B cell (primary cell): Measurements from ENCODE around the gene ABCA1. TPM values are rescaled to one million over a fixed set of nuclear protein-coding genes. Genes with fewer than 3 reads are reported as not detected.

Experiments
- ATAC-seq: fragments of 200-7000 bp; cut with Tn5 transposase; one replicate; pipeline ENCODE4 v1.10.0; 2021; ENCODE audit warnings: low read depth, mild to moderate bottlenecking, moderate number of reproducible peaks, moderate library complexity
- CTCF ChIA-PET: fragments of 350-600 bp; sonication (Branson Sonifier 250); formaldehyde crosslinking; loops from one replicate; lab custom pipeline; 2021; ENCODE audit warnings: antibody characterized with exemption, inconsistent platforms; lab: Charles Lee
- POLR2A ChIA-PET: fragments of 350-600 bp; sonication (Branson Sonifier 250); formaldehyde crosslinking; loops from one replicate; lab custom pipeline; 2021; ENCODE audit warnings: antibody characterized with exemption; lab: Charles Lee
- DNase-seq: peaks from one replicate; pipeline ENCODE4 v3.0.0; 2013
- H2AFZ ChIP-seq: 2 replicates; pipeline ENCODE4 v1.6.1; 2012; ENCODE audit warnings: mild to moderate bottlenecking, low read depth, low read length; ENCODE audit not compliant: insufficient read depth, poor library complexity, severe bottlenecking
- H3K27ac ChIP-seq, 2 donors: 1 replicate in 1 of 2; 2 replicates in 1 of 2; pipeline ENCODE4 v1.5.1; 2012 to 2013; ENCODE audit warnings: low read length in 2 of 2, mild to moderate bottlenecking in 2 of 2, moderate library complexity in 1 of 2
- H3K27me3 ChIP-seq, 4 experiments: fragments of 200-600 bp in 1 of 4; sonication (generic) in 1 of 4; replicated peaks in 1 of 4; 1 replicate in 2 of 4; 2 replicates in 2 of 4; pipeline versions ENCODE4 v1.6.1 to v1.7.0; 2013 to 2016; ENCODE audit warnings: low read length in 3 of 4, mild to moderate bottlenecking in 2 of 4, mixed read lengths in 1 of 4, moderate library complexity in 1 of 4; ENCODE audit not compliant: insufficient read depth in 4 of 4, control insufficient read depth in 3 of 4; ENCODE audit errors: control extremely low read depth in 1 of 4
- H3K36me3 ChIP-seq, 2 experiments: replicated peaks in 1 of 2; 1 replicate in 1 of 2; 2 replicates in 1 of 2; pipeline versions ENCODE4 v1.6.1 to v1.7.1; 2013; ENCODE audit warnings: low read length in 1 of 2; ENCODE audit not compliant: insufficient read depth in 2 of 2, control insufficient read depth in 1 of 2; ENCODE audit errors: control extremely low read depth in 1 of 2, extremely low read depth in 1 of 2
- H3K4me1 ChIP-seq, 2 donors: fragments of 200-600 bp in 1 of 2; sonication (generic) in 1 of 2; 1 replicate in 1 of 2; 2 replicates in 1 of 2; pipeline versions ENCODE4 v1.5.1 to v1.6.1; 2013 to 2017; ENCODE audit warnings: low read length in 2 of 2; ENCODE audit not compliant: control insufficient read depth in 2 of 2, insufficient read depth in 2 of 2
- H3K4me2 ChIP-seq: replicated peaks from 2 replicates; pipeline ENCODE3; 2012; ENCODE audit warnings: mild to moderate bottlenecking, low read depth, low read length; ENCODE audit not compliant: poor library complexity, severe bottlenecking
- H3K4me3 ChIP-seq, 5 experiments: fragments of 200-600 bp in 1 of 5; sonication (generic) in 1 of 5; 1 replicate in 3 of 5; 2 replicates in 2 of 5; pipeline versions ENCODE4 v1.5.1 to v1.7.0; 2011 to 2016; ENCODE audit warnings: low read length in 4 of 5, mild to moderate bottlenecking in 4 of 5, low read depth in 2 of 5, control low read depth in 1 of 5, moderate library complexity in 1 of 5; ENCODE audit not compliant: insufficient read depth in 1 of 5; ENCODE audit errors: control extremely low read depth in 1 of 5, extremely low read depth in 1 of 5
- H3K79me2 ChIP-seq: fragments of 200-600 bp; sonication (generic); one replicate; pipeline ENCODE4 v1.6.0; 2016; ENCODE audit warnings: low read length; ENCODE audit not compliant: control insufficient read depth, insufficient read depth
- H3K9ac ChIP-seq: fragments of 200-600 bp; sonication (generic); 2 replicates; pipeline ENCODE4 v1.6.1; 2017; ENCODE audit warnings: mild to moderate bottlenecking, low read length, moderate library complexity
- H3K9me3 ChIP-seq, 3 donors: one replicate each; pipeline versions ENCODE4 v1.6.1 to v1.7.1; 2013; ENCODE audit warnings: low read length in 2 of 3; ENCODE audit not compliant: control insufficient read depth in 2 of 3, insufficient read depth in 1 of 3; ENCODE audit errors: control extremely low read depth in 1 of 3
- H4K20me1 ChIP-seq: 2 replicates; pipeline ENCODE4 v1.6.0; 2012; ENCODE audit warnings: mild to moderate bottlenecking, low read length; ENCODE audit not compliant: insufficient read depth, control insufficient read depth, poor library complexity, severe bottlenecking
- H3K27ac Mint-ChIP-seq: one replicate; pipeline ENCODE4 v1.8.0; 2021; ENCODE audit warnings: mixed read lengths
- H3K27me3 Mint-ChIP-seq: one replicate; pipeline ENCODE4 v1.8.0; 2021; ENCODE audit warnings: mixed read lengths
- H3K4me1 Mint-ChIP-seq: one replicate; pipeline ENCODE4 v1.8.0; 2021; ENCODE audit warnings: mixed read lengths
- H3K4me3 Mint-ChIP-seq: one replicate; pipeline ENCODE4 v1.8.0; 2021; ENCODE audit warnings: mixed read lengths
- H3K9me3 Mint-ChIP-seq: one replicate; pipeline ENCODE4 v1.8.0; 2022; ENCODE audit warnings: mixed read lengths; ENCODE audit not compliant: insufficient read depth
- CTCF ChIP-seq: fragments of 200-600 bp; IDR thresholded peaks from one replicate; pipeline ENCODE4 v1.8.0; 2022; ENCODE audit warnings: antibody characterized with exemption, mild to moderate bottlenecking
- EZH2 ChIP-seq: IDR thresholded peaks from 2 replicates; pipeline ENCODE4 v1.6.1; 2012; ENCODE audit warnings: borderline replicate concordance, low read depth, mild to moderate bottlenecking, moderate library complexity, low read length; ENCODE audit not compliant: insufficient read depth, poor library complexity, severe bottlenecking
- WGBS: methylation state at CpG from one replicate; pipeline ENCODE4 v1.1.5; 2013; ENCODE audit warnings: missing lambda C conversion rate; ENCODE audit not compliant: insufficient coverage; 5-methylcytosine and 5-hydroxymethylcytosine counted together
- intact Hi-C: fragments of 100-400 bp; cut with micrococcal nuclease; formaldehyde crosslinking; loops from one replicate; pipeline ENCODE4 v1.10.0; 2022
- polyA plus RNA-seq: library from polyadenylated mRNA; depleted of rRNA; stranded (reverse); fragments of >200 nt; gene quantifications from 2 replicates; pipeline ENCODE4 v1.2.3, GENCODE V29; 2012
- total RNA-seq, 2 donors: library from RNA; stranded (reverse); fragments of 120-200 nt in 1 of 2; gene quantifications; 1 replicate in 1 of 2; 2 replicates in 1 of 2; pipeline versions ENCODE4 v1.2.3 to v1.2.4, GENCODE V29; 2013 to 2022

ABCA1 gene
- total and polyA plus RNA-seq, 2 donors (not counting 1 experiment from before 2014, with no cell fraction given): 5.2 to 24.0 TPM

- Mint-ChIP-seq H3K4me1 (peaks cover 7% of the 10 kb centered on the region), H3K27ac (no peak overlapping the region), H3K9me3 (no peaks in the 10 kb centered on the region), H3K27me3 (no peaks in the 10 kb centered on the region), H3K4me3 (no peak overlapping the region)
- Histone ChIP-seq H3K4me1 (no peaks in the 10 kb centered on the region), H3K9me3 (no peaks in the 10 kb centered on the region), H3K27me3 (no peaks in the 10 kb centered on the region), H2AFZ (no peak overlapping the region), H3K4me3 (no peak overlapping the region), H3K36me3 (peaks cover 3 to 19% of the 10 kb centered on the region in 2 experiments), H3K27ac (no peak overlapping the region), H3K4me2 (no peak overlapping the region), H3K9ac (no peak overlapping the region), H4K20me1 (peaks cover 35% of the 10 kb centered on the region), H3K79me2 (peaks cover 28% of the 10 kb centered on the region)
- ChIA-PET POLR2A (no interaction called here), CTCF (interaction anchor here (0.7 kb wide), 1 partner anchor 30 kb away, joined by 3 read pairs; no protein-coding TSS in a partner anchor)
- intact Hi-C loops: no loop called here
- TF ChIP-seq CTCF: no peak
- no peak for TF ChIP-seq EZH2
- no peak for ATAC-seq
- DNase-seq: no peak
- no CpG with 5 or more reads among the region's 1 CpG for WGBS
Observed at GRCh38 chr9:104896131-104896530, 31.8 kb downstream of the ABCA1 start.

DNA sequence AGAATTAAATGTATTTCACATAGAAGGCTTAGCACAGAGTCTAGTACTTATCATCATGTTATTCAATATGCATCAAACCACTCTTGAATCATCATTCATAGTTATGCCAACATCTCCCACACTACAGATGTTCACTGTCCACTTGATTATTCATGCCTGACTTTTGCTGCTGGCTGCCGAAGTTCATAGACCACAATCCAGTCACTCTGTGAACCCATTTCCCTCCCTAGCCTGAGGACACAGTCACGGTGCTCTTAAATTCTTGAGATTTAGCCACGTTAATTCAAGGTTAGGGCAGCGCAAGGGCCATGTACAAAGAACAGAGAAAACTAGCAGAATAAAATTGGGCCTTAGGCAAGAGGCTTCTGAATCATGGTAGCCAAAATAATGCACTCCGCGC lies 32.4 kb downstream of the ABCA1 start:
- Histone ChIP-seq H3K4me2 (no peak overlapping the region), H3K79me2 (peaks cover 25% of the 10 kb centered on the region), H3K9me3 (no peaks in the 10 kb centered on the region), H4K20me1 (peaks cover 29% of the 10 kb centered on the region), H3K4me1 (no peaks in the 10 kb centered on the region), H2AFZ (no peak overlapping the region), H3K27me3 (no peaks in the 10 kb centered on the region), H3K27ac (no peak overlapping the region), H3K36me3 (peaks cover 3 to 16% of the 10 kb centered on the region in 2 experiments), H3K9ac (no peak overlapping the region), H3K4me3 (no peak overlapping the region)
- 91% methylated on average over 6 of the region's 6 CpGs for WGBS
- H3K4me1 Mint-ChIP-seq: peaks cover 6% of the 10 kb centered on the region
- H3K27me3 Mint-ChIP-seq: no peaks in the 10 kb centered on the region
- no peaks in the 10 kb centered on the region for H3K9me3 Mint-ChIP-seq
- H3K27ac Mint-ChIP-seq: no peak overlapping the region
- TF ChIP-seq CTCF: no peak
- TF ChIP-seq EZH2: no peak
- ATAC-seq (no peak), DNase-seq (no peak)
- H3K4me3 Mint-ChIP-seq: no peak overlapping the region
- CTCF ChIA-PET: interaction anchor here (1.7 kb wide), 1 partner anchor 31 kb away, joined by 5 read pairs; no protein-coding TSS in a partner anchor
- intact Hi-C loops: loop anchor here (2.0 kb wide), 1 partner anchor 31 kb away; no protein-coding TSS in a partner anchor
- POLR2A ChIA-PET: no interaction called here
